GM19324 (cell line): ENCODE results near the gene MRPL27.
A peak's percentile ranks its signal among the peaks of the same experiment; 100 is the strongest.
"Not testable (repeated sequence)": the region's sequence is repeated elsewhere in the genome, so short reads cannot be mapped to it uniquely, and the experiment has no call there.

Experiments
- ATAC-seq: cut with Tn5 transposase; IDR thresholded peaks from one replicate; pipeline ENCODE4 v1.9.1; 2021; ENCODE audit warnings: mild to moderate bottlenecking, moderate library complexity; ENCODE audit not compliant: unreplicated experiment, low FRiP score

Gene MRPL27

DNA sequence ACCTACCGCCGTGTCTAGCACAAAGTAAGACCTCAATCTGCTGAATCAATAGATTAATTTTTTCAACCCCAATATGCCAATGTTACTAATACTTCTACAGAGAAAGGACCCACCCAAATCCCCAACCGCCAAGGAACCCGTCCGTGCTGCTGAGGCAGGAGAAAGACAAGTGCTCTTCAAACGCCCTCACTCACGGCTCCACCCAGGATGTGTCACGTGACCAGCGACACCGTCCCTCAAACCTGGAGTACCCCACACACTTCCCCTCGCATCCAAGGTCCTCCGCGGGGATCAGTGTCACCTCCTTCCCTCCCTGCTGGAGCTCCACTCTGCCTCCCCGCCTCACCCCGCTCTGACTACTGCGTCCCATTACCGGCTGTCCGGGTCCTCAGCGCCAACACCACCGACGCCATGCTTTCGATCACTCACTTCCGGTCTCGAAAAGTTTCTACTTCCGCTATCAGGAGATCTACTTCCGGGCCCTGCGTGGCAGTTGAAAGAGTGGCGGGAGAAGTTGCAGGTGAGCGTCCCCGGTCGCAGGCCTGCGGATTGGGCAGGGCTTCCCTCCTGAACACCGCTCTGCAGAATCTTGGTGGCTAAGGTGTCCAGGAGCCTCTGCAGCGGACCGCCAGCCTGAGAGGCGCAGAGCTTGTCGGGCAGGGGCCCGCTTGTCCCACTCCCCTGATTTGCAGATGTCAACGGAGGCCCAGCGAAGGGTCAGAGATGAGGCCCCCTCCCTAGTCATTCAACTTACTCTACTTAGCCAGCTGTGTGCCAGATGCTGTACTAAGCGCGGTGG is at the start of gene MRPL27, which contains the start of gene EME1:
Gene MRPL27 (minus strand): TSS at position 427 of the 799 bp plus-strand sequence. CDS start 14 bp downstream, at position 413.
Gene EME1 (plus strand): TSS at position 472 of the 799 bp plus-strand sequence. CDS start 1,980 bp downstream, outside the sequence.
- peak; percentile 78 for ATAC-seq

DNA sequence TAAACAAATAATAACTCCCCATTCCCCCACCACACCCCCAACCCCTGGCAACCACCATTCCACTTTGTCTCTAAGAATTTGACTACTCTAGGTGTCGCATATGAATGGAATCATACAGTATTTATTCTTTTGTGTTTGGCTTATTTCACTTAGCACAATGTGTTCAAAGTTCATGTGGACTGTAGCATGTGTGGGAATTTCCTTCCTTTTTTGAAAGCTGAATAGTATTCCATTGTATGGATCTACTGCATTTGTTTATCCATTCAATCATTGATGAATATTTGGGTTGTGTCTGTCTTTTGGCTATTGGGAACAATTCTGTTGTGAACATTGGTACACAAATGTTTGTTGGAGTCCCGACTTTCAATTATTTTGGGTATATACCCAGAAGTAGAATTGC is 49.8 kb upstream of the MRPL27 start:
- ATAC-seq = no peak

DNA sequence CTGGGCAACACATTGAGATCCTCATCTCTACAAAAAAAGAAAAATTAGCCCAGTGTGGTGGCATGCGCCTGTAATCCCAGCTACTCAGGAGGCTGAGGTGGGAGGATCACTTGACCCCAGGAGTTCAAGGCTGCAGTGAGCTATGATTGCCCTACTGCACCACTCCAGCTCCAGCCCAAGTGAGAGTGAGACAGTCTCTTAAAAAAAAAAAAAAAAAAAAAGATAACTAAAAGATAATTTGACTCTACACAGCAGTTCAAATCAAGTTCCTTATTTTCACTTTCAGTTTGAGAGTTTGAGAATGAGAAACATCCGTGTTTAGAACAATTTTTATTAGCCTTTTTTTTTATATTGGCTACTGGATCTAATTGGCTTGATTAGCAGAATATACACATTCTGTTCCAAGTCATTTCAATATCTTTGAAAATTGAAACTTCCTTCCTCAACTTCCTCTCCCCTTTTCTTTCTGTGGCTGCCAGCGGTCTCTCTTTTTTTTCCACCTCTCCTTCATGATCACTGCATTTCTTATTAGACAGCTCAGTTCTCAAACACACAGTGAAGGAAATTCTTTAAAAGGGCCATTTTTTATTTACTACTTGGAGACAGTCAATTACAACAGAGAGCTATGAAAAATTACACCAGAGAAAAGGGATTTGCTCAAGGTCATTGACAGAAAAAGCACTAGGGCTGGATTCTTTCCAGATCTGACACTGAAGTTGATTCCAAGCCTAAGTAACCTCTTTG is 48.5 kb upstream of the MRPL27 start:
- ATAC-seq = no peak

DNA sequence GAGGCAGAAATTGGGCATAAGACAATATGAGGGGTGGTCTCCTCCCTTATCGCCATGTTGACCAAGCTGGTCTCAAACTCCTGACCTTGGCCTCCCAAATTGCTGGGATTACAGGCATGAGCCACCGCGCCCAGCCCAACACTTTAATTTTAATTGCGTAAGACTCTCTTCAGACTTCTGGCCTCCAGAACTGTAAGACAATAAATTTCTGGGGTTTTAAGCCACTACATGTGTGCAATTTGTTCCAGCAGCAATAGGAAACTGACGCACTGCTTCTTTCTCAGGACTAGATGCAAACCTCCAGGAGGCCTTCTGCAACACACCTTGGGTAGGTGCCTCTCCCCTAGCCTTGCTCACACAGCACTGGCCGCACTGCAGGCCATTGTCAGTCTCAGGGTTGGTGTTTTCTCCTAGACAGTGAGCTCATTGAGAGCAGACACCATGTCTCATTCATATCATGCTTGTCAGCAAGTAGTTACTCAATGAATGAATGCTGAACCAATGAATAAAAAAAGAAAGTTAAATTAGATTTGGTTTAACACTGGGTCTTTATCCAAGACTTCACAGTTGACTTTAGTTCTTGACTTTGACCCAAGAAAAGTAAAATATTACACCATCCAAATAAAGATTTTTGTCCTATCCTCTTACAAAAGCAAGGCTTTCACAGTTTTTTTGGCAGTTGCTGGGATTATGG is 47.6 kb upstream of the MRPL27 start:
- no peak for ATAC-seq

DNA sequence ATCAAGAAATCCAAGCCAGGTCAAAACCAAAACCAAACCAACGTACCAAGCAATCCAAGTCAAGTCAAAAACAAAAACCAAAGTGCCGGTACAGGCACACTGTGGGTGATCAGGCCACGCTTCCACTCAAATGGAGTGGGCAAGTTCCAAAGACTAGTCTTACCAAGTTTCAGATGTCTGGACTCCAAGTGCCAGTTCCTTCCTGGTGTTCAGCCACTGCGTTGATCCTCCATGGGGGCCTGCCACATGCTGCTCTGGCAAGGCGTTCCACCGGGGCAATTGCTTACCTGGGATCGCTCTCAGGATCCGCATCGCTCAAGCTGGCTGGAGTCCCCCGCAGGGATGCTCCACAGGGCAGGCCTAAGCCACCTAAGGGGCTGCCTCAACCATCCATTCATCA is 46.6 kb upstream of the MRPL27 start:
- not testable (repeated sequence) for ATAC-seq

DNA sequence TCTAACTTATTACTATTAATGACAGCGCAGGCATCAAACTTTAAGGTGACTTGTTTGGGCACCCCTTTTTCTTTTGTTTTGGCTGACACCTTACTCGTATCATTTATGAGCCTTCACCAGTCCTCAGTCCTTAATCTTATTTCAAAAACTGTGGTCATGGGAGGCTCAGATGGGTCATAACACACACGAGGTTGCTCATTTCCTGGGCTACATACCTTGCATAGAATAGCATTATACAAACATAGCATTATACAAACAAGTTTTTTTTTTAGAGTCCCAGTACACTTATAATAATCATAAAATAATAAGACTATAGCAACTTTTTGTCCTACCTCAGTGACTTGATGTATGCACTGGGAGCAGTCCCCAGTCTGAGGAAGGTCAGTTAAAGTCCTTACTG is 41.8 kb upstream of the MRPL27 start:
- ATAC-seq = no peak

DNA sequence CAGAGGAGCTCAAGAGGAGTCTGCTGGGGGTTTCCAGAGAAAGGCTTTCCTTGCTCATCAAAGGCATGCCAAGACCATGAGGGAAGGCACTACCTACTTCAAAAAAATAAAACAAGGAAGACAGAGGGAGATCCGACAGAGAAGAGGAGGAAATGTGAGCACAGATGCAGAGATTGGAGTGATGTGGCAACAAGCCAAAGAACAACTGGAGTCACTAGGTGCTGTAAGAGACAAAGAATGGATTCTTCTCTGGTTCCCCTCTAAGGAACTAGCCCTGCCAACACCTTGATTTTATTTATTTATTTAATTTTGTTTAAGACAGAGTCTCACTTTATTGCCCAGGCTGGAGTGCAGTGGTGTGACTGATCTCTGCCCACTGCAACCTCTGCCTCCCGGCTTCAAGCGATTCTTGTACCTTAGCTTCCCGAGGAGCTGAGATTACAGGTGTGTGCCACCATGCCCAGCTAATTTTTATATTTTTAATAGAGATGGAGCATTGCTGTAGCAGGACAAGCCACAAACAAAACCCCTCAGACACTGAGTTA is 39.3 kb upstream of the MRPL27 start:
- no peak for ATAC-seq

DNA sequence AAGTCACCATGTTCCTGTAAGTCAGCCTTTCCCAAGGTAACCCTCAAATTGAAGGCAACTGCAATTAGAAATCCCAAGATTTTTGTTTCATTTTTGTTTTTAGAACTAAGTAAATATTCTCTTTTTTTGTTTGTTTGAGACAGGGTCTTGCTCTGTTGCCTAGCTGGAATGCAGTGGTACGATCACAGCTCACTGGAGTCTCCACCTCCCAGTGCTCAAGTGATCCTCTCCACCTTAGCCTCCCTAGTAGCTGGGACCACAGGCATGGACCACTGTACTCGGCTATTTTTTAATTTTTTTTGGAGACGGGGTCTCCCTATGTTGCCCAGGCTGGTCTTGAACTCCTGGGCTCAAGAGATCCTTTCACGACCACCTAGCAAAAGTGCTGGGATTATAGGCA is 34.9 kb upstream of the MRPL27 start:
- ATAC-seq = no peak

DNA sequence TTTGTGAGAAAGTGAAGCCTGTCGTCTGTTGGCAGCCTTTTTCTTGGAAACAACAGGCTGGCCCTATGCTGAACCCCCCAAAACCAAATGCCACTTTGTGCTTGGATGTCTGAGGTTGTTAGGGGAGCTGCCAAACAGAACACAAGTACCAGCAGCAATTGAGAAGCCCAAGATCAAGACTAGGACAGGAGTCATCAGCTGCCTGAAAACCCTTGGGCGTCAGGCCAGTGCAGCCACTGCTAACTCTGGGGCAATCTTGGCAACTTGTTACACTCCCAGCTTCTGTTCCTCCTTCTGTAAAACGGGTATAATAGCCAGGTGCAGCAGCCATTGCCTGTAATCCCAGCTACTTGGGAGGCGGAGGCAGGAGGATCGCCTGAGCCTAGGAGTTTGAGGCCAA is 33.6 kb upstream of the MRPL27 start:
- ATAC-seq = no peak

DNA sequence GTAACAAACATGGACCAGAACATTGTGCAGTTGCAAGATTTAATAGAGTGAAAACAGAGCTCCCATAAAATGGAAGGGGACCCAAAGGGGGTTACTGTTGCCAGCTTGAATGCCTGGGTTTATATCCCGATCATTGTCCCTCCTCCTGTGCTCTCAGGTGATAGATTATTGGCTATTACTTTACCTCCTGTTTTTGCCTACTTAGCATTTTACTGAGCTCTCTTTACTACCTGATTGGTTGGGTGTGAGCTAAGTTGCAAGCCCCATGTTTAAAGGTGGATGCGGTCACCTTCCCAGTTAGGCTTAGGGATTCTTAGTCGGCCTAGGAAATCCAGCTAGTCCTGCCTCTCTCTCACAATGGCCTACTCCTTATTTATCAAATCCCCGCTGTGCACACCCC is 32.4 kb upstream of the MRPL27 start:
- not testable (repeated sequence) for ATAC-seq

DNA sequence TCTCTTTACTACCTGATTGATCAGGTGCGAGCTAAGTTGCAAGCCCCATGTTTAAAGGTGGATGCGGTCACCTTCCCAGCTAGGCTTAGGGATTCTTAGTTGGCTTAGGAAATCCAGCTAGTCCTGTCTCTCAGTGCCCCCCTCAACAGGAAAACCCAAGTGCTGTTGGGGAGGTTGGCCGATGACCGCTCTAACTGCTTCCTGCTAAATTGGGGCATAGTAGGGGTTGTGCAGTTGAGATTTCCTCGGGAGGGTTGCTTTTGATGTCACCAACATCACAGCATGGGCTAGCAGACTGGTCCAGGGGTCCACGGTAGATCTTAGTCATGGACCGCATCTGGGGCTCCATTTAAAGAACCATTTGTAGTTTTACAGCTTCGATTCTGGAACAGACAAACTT is 26.6 kb upstream of the MRPL27 start:
- not testable (repeated sequence) for ATAC-seq

DNA sequence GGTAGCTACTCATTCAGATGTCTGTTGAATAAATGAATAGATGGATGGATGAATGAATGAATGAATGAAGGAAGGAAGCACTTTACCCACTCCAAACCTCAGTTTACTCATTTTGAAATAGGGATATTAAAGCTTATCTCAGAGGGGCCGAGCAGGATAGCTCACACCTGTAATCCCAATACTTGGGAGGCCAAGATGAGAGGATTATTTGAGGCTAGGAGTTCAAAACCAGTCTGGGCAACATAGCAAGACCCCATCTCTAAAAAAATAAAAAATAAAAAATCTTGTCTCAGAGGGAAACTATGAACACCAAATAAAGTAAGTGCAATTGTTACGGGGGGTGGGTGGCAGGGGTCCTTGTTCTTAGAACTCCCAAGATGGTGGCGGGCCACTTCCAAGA is 25.7 kb upstream of the MRPL27 start:
- not testable (repeated sequence) for ATAC-seq

DNA sequence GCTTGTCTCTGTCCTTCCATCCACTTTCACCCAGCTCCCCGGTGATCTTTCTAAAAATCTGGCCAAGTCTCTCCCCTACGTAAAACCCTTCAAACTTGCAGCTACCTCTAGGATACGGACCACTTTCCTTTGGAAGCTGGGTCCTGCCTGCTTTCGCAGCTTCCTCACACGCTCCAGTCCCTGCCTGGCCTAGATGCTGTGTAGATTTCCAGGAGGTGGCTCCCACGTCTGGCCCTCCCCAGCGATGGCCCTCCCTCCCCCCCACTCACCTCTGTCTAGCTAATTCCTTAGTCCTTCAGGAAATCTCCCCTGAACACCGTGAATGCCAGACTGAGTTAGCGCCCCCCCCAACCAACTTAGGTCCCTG is 24.9 kb upstream of the MRPL27 start:
- no peak for ATAC-seq

DNA sequence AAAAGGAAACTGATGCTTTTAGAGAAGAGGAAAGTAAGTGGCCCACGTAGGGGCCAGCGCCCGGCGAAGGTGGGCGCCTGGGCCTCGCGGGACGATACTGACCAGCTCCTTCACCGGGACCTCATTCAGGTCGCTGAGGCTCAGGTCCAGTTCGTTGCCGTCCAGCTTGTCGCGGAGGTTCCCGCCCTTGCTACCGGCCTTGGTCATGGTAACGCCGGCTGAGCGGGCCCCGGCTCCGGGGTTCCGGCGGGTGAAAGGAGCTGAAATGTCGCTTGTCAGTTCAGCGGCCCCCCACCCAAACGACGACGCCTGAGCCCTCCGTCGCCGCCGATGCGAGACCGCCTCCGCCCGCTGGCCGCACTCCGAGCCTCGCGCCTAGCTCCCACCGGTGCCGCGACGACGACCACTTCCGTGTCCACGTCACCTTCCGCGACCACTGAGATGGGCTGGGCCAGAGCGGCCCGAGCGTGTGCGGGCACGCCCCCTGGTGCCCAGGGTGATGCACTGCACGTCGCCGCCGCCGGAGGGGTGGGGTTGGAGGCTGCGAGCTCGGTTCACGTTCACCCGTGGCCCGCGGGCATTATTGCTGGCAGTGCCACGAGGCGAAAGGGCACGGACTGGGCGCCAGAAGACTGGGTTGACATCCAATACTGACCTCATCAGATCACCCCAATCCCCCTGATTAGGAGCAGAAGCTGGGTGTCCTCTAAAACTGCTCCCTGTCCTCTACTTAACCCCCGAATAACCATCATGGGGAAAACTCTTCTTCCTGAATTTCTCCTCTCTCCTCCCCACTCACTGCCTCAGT is 24.3 kb upstream of the MRPL27 start, which contains the start of gene LRRC59:
Gene LRRC59 (minus strand): TSS at position 413 of the 808 bp plus-strand sequence. CDS start 206 bp downstream, at position 207.
- ATAC-seq = peak; percentile 94

DNA sequence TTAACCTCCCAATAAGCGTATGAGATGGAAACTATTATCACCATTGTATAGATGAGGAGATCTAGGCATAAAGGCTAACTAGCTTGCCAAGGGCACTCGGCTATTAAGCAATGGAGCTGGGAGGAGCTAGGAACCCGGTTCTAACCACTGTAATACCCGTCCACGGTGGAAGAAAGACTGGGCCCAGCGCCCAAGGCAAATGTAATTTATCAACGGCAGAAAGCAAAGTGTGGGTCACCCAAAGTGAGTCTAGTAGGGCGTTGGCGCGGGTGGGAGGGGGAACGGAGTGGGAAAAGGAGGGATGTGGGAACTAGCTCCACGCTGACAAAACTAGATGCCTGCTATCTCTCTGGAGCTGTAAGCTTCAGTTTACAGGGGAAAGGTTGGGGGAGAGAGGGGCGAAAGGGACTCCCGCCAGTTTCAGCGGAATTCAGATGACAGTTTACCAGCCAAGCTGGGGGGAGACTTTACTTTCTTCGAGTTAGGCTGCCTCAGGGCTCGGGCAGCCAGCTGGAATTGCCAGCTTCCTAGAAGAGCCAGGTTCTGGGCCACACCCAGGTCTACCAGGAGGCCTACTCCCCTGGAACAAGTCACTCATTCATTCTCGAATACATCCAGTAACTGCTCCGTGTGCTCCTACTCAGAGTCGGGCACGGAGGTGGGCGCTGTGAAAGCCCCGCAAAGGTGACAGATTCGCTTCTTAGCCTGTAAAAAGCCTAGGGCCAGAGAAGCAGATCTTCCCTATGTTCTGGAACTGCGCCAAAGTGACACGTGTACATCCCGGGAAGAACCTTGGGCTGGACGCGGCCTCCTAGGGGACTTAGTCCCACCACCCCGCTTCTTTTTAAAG is 23.5 kb upstream of the MRPL27 start:
- ATAC-seq = no peak

DNA sequence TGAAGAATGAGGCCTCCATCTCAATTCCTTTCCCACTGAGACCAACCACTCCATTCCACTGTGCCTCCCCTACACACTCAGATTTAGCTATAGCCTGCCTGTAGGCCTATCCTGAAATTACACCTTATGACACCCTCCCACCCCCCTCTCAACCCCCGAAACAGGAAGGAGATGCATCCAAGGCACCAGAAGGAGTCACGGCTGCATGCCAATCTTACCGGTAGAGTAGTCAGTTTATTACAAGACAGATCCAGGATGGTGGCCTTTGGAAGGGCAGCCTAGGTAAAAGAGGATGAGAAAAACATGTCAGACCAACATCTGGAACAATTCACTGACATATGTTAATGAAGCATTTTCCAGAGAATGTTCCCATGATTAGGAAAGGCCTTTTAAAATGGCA is 21.7 kb upstream of the MRPL27 start:
- ATAC-seq = no peak

DNA sequence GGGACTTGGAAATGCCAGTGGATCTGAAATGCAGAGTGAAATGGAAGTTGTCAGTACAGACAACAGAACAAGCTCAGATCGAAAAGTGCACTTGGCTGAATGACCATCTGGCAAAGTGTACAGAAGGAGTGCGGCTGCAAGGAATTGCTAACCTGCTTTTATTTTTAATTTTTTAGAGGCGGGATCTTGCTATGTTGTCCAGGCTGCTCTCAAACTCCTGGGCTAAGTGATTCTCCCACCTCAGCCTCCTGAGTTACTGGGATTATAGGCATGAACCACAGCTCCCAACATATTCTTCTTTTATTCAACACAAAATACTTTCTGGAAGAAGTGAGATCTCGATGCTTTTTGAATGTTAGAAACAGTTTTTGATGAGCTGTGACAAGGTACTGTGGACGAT is 20.7 kb upstream of the MRPL27 start:
- no peak for ATAC-seq

DNA sequence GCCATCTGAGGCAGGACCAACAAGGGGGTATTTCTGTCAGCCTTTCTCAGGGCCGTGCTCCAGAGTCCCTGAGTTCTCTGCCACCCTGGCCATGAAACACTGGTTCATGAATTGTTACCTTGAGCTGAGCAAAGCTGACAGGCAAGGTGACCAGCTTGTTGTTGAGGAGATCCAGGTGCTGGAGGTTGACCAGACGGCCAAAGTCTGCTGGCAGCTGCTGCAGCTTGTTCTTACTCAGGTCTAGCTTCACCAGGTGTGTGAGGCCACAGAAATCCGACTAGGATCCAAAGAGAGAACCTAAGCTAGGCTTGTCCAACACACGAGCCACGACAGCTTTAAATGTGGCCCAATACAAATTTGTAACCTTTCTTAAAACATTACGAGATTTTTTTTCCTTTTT is 19.6 kb upstream of the MRPL27 start:
- no peak for ATAC-seq

DNA sequence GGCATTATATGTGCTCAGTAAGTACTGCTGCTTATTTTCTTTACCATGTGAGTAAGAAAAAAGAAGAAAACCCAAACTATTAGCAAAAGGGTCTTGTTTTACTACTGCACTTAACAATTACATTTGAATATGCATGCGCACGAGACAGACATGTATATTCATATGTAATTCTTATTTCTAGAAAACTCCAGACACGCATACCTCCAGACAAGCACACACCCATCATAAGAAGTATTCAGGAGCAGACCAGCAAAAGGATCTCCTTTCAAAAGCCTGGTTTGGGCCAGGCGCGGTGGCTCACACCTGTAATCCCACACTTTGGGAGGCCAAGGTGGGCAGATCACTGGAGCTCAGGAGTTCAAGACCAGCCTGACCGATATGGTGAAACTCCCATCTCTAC is 16.6 kb upstream of the MRPL27 start:
- ATAC-seq = no peak
